Endothelial cell of umbilical vein (primary cell): Measurements from ENCODE around the gene CGNL1. TPM values are rescaled to one million over a fixed set of nuclear protein-coding genes. Genes with fewer than 3 reads are reported as not detected.

Experiments
- BruUV-seq: library from RNA; stranded (reverse); fragments of 400-500 nt; replicated peaks from 2 replicates; lab custom pipeline; 2021; lab: Mats Ljungman, UMichigan
- CTCF ChIA-PET: fragments of 300-600, 350-600 bp; sonication (Branson Sonifier 250); formaldehyde crosslinking; loops from one replicate; lab custom pipeline; 2021; ENCODE audit warnings: antibody characterized with exemption, inconsistent platforms; lab: Charles Lee
- POLR2A ChIA-PET: fragments of 300-600, 350-600 bp; sonication (Branson Sonifier 250); formaldehyde crosslinking; loops from one replicate; lab custom pipeline; 2021; ENCODE audit warnings: antibody characterized with exemption, inconsistent platforms; lab: Charles Lee
- DNase-seq: peaks from one replicate; pipeline ENCODE4 v3.0.0-alpha.2; 2011; ENCODE audit warnings: low read depth, low spot score
- FAIRE-seq: peaks from 2 replicates; lab custom pipeline; 2011; peaks lifted over from hg19 to GRCh38; lab: Jason Lieb, UNC
- H2AFZ ChIP-seq: 2 replicates; pipeline ENCODE4 v1.6.0; 2012; ENCODE audit warnings: low read depth, low read length, control low read depth, inconsistent platforms
- H3K27ac ChIP-seq: 2 replicates; pipeline ENCODE4 v1.5.1; 2011; ENCODE audit warnings: low read depth, mild to moderate bottlenecking, control low read depth, low read length, moderate library complexity; ENCODE audit not compliant: insufficient read depth
- H3K27me3 ChIP-seq, 2 experiments: 2 replicates each; pipeline versions ENCODE4 v1.6.0 to v1.6.1; 2011; ENCODE audit warnings: low read length in 2 of 2, mixed read lengths in 1 of 2; ENCODE audit not compliant: control insufficient read depth in 2 of 2, insufficient read depth in 2 of 2
- H3K36me3 ChIP-seq, 2 experiments: 2 replicates in 1 of 2; 3 replicates in 1 of 2; pipeline ENCODE4 v1.5.1; 2011; ENCODE audit warnings: low read length in 2 of 2, mild to moderate bottlenecking in 1 of 2, moderate library complexity in 1 of 2; ENCODE audit not compliant: control insufficient read depth in 2 of 2, insufficient read depth in 2 of 2; ENCODE audit errors: extremely low read depth in 1 of 2
- H3K4me1 ChIP-seq: 3 replicates; pipeline ENCODE4 v1.5.1; 2011; ENCODE audit warnings: mild to moderate bottlenecking, low read length; ENCODE audit not compliant: control insufficient read depth, insufficient read depth; ENCODE audit errors: extremely low read depth
- H3K4me2 ChIP-seq: 2 replicates; pipeline ENCODE4 v1.6.1; 2011; ENCODE audit warnings: low read length, control low read depth, mixed read lengths; ENCODE audit not compliant: insufficient read depth
- H3K4me3 ChIP-seq, 3 experiments: fragments of 200-600 bp in 1 of 3; sonication (generic), shearing (Covaris generic) in 1 of 3; replicated peaks in 1 of 3; 2 replicates each; pipeline ENCODE4 v1.5.1; 2011 to 2016; ENCODE audit warnings: control low read depth in 3 of 3, low read length in 3 of 3, mild to moderate bottlenecking in 2 of 3, inconsistent platforms in 1 of 3, low read depth in 1 of 3, moderate library complexity in 1 of 3; ENCODE audit not compliant: insufficient read depth in 1 of 3
- H3K79me2 ChIP-seq: 2 replicates; pipeline ENCODE4 v1.6.0; 2012; ENCODE audit warnings: low read length, inconsistent platforms; ENCODE audit not compliant: control insufficient read depth, insufficient read depth
- H3K9ac ChIP-seq: replicated peaks from 2 replicates; pipeline ENCODE3; 2011; ENCODE audit warnings: low read length, control low read depth; ENCODE audit not compliant: insufficient read depth; ENCODE audit errors: extremely low read depth
- H3K9me1 ChIP-seq: replicated peaks from 3 replicates; pipeline ENCODE4 v1.6.0; 2011; ENCODE audit warnings: mild to moderate bottlenecking, low read length; ENCODE audit not compliant: control insufficient read depth, insufficient read depth; ENCODE audit errors: extremely low read depth
- H3K9me3 ChIP-seq: replicated peaks from 2 replicates; pipeline ENCODE4 v1.5.1; 2012; ENCODE audit warnings: low read length, inconsistent platforms; ENCODE audit not compliant: control insufficient read depth, insufficient read depth
- H4K20me1 ChIP-seq: replicated peaks from 2 replicates; pipeline ENCODE3; 2011; ENCODE audit warnings: mild to moderate bottlenecking, low read length; ENCODE audit not compliant: control insufficient read depth, insufficient read depth; ENCODE audit errors: extremely low read depth
- EZH2 ChIP-seq: IDR thresholded peaks from 2 replicates; pipeline ENCODE4 v1.6.1; 2012; ENCODE audit warnings: borderline replicate concordance, low read depth, mild to moderate bottlenecking, moderate library complexity, low read length, inconsistent platforms; ENCODE audit not compliant: severe bottlenecking
- FOS ChIP-seq: IDR thresholded peaks from 2 replicates; pipeline ENCODE4 v1.6.1; 2011; ENCODE audit warnings: mild to moderate bottlenecking, low read length, moderate library complexity, borderline replicate concordance; ENCODE audit not compliant: insufficient read depth
- GATA2 ChIP-seq: IDR thresholded peaks from 2 replicates; pipeline ENCODE4 v1.7.0; 2011; ENCODE audit warnings: low read depth, mild to moderate bottlenecking, moderate library complexity, mixed read lengths, low read length; ENCODE audit not compliant: insufficient read length, insufficient read depth
- JUN ChIP-seq: IDR thresholded peaks from 2 replicates; pipeline ENCODE4 v1.6.1; 2011; ENCODE audit warnings: borderline replicate concordance, low read depth; ENCODE audit not compliant: insufficient read length, insufficient read depth
- MAX ChIP-seq: IDR thresholded peaks from 2 replicates; pipeline ENCODE4 v1.6.1; 2011; ENCODE audit not compliant: insufficient read depth, insufficient read length
- MYC ChIP-seq: IDR thresholded peaks from one replicate; pipeline ENCODE4 v1.6.1; 2011; ENCODE audit warnings: mild to moderate bottlenecking, low read depth, low read length
- POLR2A ChIP-seq: IDR thresholded peaks from 2 replicates; pipeline ENCODE4 v1.6.1; 2012; ENCODE audit warnings: low read depth, mild to moderate bottlenecking, control low read depth, low read length
- POLR2AphosphoS5 ChIP-seq: IDR thresholded peaks from 2 replicates; pipeline ENCODE4 v1.6.1; 2012; ENCODE audit warnings: low read depth, mild to moderate bottlenecking, control low read depth, low read length, moderate library complexity; ENCODE audit not compliant: insufficient read depth
- dilution Hi-C: fragments of 300-500 bp; cut with MboI; formaldehyde crosslinking; loops from one replicate; pipeline ENCODE4 v1.15.0; 2019; ENCODE audit warnings: low sequenced_read_pairs; ENCODE audit not compliant: extremely low pct_ligation_motif_present
- intact Hi-C: fragments of 100-400 bp; cut with micrococcal nuclease; formaldehyde crosslinking; loops from one replicate; pipeline ENCODE4 v1.10.0; 2022
- polyA plus RNA-seq, 4 experiments: library from polyadenylated mRNA; depleted of rRNA in 3 of 4; stranded (reverse) in 3 of 4; unstranded in 1 of 4; fragments of >200 nt; gene quantifications; 2 replicates each; pipeline versions ENCODE4 v1.2.1 to v1.2.3, GENCODE V29; 2011 to 2012; ENCODE audit warnings: missing spikeins in 1 of 4
- total RNA-seq: library from RNA; stranded (reverse); gene quantifications from 2 replicates; pipeline ENCODE4 v1.2.3, GENCODE V29; 2021

CGNL1 gene
- total and polyA plus RNA-seq, 2 donors (not counting 3 experiments of a cell fraction or from before 2014, with no cell fraction given) = 6.9 to 27.1 TPM

GRCh38 chr15:57343498-57343897 is 32.8 kb upstream of the CGNL1 start:
- no peaks in the 10 kb centered on the region for H4K20me1 ChIP-seq
- H3K4me2 ChIP-seq = no peak overlapping the region
- H3K4me1 ChIP-seq = peaks cover 16% of the 10 kb centered on the region
- H3K9me1 ChIP-seq = no peaks in the 10 kb centered on the region
- intact Hi-C loops = loop anchor here (5.0 to 10.0 kb wide), 2 partner anchors 299 to 721 kb away; partner anchors contain the start of gene ALDH1A2
- no peak overlapping the region for H3K27ac ChIP-seq
- no peaks in the 10 kb centered on the region for H3K79me2 ChIP-seq
- H2AFZ ChIP-seq = no peak overlapping the region
- ChIA-PET POLR2A (no interaction called here), CTCF (interaction anchor here (1.1 to 13.5 kb wide), 5 partner anchors 141 to 201 kb away, joined by 3 to 680 read pairs (median 5); no protein-coding TSS in a partner anchor)
- no peak for FAIRE-seq
- TF ChIP-seq MYC = no peak
- no peak for TF ChIP-seq EZH2
- no peak for TF ChIP-seq FOS
- TF ChIP-seq MAX = no peak
- DNase-seq = no peak
- no peak overlapping the region for H3K9ac ChIP-seq
- BruUV-seq = no TSS peak
- H3K9me3 ChIP-seq = no peaks in the 10 kb centered on the region
- no peak overlapping the region for H3K4me3 ChIP-seq
- H3K36me3 ChIP-seq = no peaks in the 10 kb centered on the region
- H3K27me3 ChIP-seq = no peaks in the 10 kb centered on the region
- dilution Hi-C loops = loop anchor here (25.0 kb wide), 1 partner anchor 194 kb away; no protein-coding TSS in a partner anchor

DNA sequence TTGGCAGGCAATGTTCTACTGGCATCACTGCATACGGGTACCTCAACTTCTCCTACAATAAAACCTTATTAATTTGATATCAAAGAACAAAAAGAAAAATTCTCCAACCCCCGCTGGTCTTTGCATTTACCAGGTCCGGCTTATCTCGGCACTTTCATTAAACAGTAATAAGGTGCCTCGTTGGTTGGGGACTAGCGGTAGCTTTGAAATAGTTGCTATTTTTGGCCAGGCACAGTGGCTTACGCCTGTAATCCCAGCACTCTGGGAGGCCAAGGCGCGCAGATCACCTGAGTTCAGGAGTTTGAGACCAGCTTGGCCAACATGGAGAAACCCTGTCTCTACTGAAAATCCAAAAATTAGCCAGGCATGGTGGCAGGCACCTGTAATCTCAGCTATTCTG is 32.0 kb upstream of the CGNL1 start:
- Histone ChIP-seq H2AFZ (no peak overlapping the region), H3K27me3 (no peaks in the 10 kb centered on the region), H3K4me3 (no peak overlapping the region), H3K9ac (no peak overlapping the region), H4K20me1 (no peaks in the 10 kb centered on the region), H3K9me3 (no peaks in the 10 kb centered on the region), H3K4me1 (peaks cover 8% of the 10 kb centered on the region), H3K36me3 (no peaks in the 10 kb centered on the region), H3K79me2 (no peaks in the 10 kb centered on the region), H3K9me1 (no peaks in the 10 kb centered on the region), H3K4me2 (no peak overlapping the region), H3K27ac (no peak overlapping the region)
- dilution Hi-C loops = loop anchor here (25.0 kb wide), 1 partner anchor 193 kb away; no protein-coding TSS in a partner anchor
- no peak for DNase-seq
- no TSS peak for BruUV-seq
- ChIA-PET POLR2A (no interaction called here), CTCF (interaction anchor here (1.8 to 13.5 kb wide), 2 partner anchors 142 to 185 kb away, joined by 5 to 680 read pairs; no protein-coding TSS in a partner anchor)
- FAIRE-seq = no peak
- intact Hi-C loops = loop anchor here (5.0 to 10.0 kb wide), 2 partner anchors 298 to 721 kb away; partner anchors contain the start of gene ALDH1A2
- no peak for TF ChIP-seq POLR2A
- TF ChIP-seq POLR2AphosphoS5 = no peak
- no peak for TF ChIP-seq JUN
- TF ChIP-seq GATA2 = no peak
- no peak for TF ChIP-seq FOS
